ENCODE results near the gene AGAP3.

DNA sequence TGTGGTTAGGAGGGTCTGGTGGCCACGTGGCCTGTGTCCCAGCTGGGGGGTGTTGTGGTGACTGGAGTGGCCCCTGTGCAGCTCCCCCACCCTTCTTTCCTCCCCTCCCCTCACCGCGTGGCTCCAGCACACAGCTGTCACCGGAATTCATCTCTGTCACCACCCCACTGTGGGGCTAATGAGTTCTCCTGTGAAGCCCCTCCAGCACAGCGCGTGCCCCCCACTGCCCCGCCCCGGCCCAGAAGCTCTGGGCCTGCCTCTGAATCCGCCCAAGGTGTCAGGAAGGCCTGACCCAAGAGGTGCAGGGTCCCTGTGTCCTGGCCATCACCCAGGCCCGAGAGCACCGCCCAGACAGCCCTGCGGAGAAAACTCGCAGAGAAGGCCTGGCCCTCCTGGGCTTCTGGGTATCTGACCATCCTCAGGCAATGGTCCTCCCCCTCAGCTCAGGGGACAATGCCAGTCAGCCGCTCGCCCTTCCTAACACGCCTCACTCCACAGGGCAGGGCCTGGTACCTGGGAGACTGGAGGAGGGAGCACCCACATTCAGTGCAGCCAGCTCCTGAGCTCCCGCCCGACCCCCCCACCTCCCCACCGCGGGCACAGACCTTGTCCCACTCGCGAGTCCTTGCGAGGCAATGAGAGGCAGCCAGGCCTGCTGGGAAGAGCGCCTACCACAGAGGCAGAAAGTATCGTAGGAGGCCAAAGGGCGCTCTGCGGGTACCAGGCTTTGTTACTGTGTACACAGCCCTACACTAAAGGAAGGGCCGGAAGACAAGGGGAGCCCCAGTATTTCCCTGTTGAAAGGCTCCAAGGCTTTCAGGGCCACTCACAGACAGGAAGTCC, 43.1 kb downstream of the AGAP3 start:
- TF ChIP-seq CTCF (IDR thresholded peaks at IDR 0.05): no peak
- no peak for TF ChIP-seq POLR2A (IDR thresholded peaks at IDR 0.05)

Data from uterus (tissue), 2 donors.